NCI-H1105 (cell line): ENCODE measurements around the gene MRPS9.

Experiments
- DNase-seq: peaks from one replicate; lab custom pipeline; 2025; lab: John Stamatoyannopoulos, UW

MRPS9 gene

GRCh38 chr2:105078906-105079495 is 41.1 kb downstream of the MRPS9 start:
- DNase-seq: no peak

GRCh38 chr2:105080461-105080860 is 42.6 kb downstream of the MRPS9 start:
- no peak for DNase-seq

DNA sequence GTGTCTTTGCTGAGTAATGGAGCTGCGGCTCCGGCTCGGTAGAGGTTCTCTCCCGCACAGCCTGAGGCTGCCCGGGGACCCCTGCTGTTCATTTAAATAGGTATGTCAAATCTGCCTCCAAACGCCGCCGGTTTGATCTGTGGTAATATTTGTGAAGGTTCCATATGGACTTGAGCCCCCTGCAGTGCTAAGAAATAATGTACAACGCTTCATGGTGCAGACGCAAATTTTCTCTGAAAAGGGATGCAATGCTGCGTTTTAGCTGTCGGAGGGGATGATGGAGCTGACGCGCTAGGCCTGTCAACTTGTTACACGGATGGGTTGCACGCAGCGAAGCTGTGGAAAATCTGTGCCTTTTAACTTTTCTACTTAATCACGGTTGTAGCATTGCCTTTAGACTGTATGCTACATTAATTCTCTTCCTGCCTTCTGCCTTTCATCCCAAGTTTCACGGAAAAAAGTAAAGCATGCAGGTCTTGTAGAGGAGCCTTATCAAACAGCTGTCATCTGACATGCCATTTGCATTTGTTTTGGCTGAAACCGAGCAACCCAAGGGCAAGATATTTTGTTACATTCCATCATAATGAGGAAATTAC is 43.2 kb downstream of the MRPS9 start:
- DNase-seq: no peak

GRCh38 chr2:105082107-105082506 is 44.2 kb downstream of the MRPS9 start:
- DNase-seq: no peak

- DNase-seq: no peak
Observed at GRCh38 chr2:105085525-105085924, 47.7 kb downstream of the MRPS9 start.

DNA sequence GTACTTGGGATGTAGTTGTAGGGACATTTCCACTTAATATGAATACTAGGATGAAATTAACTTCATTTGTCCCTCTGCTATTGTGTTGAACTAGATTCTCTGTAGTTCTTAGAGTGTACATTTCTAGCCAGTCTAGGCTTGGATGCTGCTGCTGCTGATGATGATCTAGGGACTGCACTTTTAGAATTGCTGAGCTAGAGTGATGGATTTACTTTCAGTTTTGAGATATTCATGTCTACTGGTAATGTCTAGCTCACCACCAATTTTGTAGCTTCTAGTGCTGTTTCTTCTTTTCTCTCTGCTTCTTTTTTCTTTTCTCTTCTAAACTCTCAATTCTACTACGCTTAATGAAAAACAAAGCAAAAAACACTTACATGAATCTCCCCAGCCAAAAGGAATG is 49.4 kb downstream of the MRPS9 start:
- DNase-seq: no peak

- no peak for DNase-seq
Observed at GRCh38 chr2:105090091-105090490, 52.2 kb downstream of the MRPS9 start.

GRCh38 chr2:105092797-105093196 is 54.9 kb downstream of the MRPS9 start:
- DNase-seq: no peak

DNA sequence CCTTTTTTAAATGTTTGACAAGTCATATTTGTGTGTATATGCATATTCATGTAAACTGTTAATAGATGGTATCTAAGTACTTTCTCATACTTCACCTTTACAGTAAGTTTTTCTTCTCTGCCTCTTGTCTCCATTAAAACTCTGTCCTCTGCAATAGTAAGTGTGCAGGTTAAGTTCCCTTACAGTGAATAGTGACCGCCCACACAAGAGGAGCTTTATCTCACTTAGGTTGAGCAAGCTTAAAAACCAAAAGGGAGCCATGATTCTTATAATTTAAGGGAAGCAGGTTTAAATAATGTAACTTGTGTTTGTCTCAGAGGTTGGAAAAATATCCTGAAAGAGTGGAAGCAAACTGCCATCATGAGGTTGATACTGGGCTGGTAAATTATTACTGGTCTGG is 61.3 kb downstream of the MRPS9 start:
- no peak for DNase-seq

DNA sequence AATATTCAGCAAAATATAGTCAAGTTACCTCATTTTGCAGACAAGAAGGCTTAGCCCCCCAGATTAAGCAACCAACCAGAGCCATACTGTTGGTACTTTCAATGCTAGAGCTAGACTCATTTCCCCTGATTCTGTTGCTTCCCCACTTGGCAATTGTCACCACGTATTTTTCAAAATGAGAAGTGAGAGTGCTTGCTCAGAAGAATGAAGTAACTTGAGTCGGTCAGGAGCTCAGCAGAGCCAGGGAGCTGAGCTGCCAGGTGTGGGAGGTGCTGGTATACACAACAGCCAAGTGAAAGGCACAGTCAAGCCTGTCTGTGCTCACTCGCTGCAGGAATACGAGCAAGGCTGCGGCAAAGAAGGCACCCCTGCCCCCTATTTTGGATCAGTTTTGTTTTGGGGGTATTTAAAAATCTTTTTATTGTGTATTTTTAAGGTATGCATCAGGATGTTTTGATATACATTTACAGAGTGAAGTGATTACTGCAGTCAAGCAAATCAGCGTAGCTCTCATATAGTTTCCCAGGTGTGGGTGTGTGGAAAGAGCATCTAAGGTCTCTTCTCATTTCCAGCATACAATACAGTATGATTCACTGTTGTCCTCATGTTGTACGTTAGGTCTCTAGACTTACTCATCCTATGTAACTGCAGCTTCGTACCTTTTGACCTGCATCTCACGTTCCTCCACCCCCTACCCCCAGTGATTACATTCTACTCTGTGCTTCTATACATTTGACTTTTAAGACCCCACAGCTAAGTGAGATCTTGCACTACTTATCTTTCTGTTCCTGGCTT is 62.4 kb downstream of the MRPS9 start:
- DNase-seq: no peak

GRCh38 chr2:105102001-105102400 is 64.1 kb downstream of the MRPS9 start:
- DNase-seq: no peak

DNA sequence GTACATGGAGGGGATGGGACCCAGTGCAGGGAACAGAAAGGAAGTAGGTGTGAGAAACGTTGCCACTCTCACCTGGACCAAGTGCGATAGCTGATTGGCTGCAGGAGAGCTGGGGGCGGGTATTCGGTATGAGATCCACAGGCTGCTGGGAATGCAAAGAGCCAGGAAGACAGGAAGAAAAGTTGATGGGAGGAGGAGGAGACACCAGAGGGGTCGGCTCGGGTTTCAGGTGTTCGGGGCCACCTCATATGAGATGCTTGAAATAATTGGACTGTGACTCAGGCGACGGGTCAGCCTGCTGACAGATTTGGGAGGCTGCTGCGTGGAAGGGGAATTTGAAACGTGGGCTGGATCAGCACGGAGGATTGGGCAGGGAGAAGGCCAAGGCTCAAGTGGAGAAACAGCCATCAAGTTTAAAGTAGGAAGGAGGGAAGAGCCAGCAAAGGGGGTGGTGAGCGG is 65.1 kb downstream of the MRPS9 start:
- DNase-seq: no peak

DNA sequence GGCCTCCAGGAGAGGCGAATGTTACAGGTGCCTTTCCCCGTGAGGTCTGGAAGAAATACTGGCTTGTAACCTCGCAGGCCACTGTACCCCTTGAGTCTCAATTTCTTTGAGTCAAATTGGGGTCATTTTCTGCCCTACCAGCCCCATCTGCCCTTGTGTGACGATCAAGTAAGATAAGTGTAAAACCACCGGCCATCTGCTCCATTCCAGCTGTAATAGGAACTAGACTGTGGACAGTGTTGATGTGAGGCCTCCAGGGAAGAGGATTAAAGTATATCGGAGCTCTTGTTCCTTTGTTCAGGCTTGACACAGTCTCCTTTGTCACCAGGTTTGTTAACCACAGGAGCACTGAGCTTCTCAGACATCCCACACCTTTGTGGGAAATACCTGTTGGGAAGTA is 65.6 kb downstream of the MRPS9 start:
- DNase-seq: no peak

DNA sequence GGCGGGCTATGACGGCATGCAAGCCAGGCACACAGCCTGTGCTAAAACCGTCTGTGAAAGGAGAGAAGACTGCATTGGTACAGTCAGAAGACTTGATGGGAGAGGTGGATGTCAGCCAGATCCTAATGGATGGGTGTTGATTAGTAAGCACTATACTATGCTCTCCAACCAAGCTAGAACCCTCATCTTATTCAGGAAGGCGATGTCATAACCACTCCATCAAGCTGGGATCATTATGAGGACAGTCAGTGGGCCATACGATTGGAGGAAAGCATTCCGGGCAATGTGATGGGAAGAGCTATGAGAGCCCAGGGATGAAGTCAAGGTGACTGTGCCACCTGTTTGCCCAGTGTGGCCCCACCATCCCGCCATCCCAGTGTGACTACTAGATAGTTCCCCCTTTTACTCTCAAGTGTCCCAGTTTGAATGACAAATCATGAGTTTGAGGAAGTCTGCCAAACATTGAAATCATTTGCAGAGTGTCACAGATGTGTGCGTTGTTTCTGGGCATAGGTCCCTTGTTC is 66.4 kb downstream of the MRPS9 start:
- no peak for DNase-seq

DNA sequence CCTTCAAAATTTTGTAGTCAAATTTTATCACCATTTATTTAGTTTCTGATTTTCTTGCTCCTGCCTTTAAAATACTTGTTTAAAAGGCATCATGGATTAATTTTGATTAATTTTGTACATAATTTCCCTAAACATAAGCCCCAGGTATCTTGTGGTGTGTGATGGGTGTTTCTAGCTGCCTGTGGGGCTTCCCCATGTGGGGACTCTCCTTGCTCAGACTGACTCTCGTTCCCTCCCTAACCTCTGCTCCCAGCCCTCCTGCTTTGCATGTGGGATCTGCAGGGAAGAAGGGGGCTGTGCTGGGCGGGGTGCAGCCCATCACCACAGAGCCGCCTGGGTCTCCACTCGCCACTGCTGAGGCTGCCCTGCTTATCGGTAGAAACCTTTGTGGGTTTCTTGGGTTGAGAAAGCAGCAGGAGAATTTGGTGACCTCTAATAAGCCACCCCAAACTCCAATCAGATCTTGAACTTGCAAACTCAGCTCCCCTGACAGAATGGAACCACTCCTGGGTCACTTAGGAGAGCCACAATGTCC is 72.5 kb downstream of the MRPS9 start:
- DNase-seq: no peak

DNA sequence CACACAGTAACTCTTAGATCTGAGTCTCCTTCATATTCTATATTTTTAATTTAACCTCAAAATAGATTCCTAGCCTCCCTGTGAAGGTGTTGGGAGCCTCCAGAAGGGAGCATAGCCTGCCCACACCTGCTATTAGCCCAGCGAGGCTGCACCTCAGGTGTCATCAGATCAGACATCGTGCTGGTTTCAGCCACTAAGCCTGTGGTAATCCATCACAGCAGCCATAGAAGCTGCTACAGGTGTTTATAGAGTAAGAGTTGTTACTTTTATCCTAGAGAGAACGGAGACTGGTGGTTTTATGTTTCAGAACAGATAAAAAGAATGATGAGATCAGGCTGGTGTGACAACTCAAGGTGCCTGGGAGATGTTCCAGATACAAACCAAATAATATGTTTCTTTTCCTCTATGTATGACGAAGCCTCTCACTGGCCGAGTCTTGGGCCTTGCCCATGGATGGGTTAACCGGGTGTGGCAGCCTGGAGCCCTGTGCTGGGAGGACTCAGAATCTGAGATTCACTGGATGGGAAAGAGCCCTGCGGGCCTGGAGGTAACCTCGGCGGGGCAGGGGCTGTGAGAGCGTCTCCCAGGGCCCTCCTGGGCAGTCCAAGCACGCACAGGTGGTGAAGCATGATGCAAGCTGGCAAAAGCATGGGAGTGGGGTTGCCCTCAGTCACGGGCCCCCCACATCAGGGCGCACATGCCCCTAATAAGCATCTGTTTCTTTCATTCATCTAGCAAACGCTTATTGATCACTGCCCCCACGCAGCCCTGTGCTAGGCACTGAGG is 73.7 kb downstream of the MRPS9 start:
- no peak for DNase-seq

DNA sequence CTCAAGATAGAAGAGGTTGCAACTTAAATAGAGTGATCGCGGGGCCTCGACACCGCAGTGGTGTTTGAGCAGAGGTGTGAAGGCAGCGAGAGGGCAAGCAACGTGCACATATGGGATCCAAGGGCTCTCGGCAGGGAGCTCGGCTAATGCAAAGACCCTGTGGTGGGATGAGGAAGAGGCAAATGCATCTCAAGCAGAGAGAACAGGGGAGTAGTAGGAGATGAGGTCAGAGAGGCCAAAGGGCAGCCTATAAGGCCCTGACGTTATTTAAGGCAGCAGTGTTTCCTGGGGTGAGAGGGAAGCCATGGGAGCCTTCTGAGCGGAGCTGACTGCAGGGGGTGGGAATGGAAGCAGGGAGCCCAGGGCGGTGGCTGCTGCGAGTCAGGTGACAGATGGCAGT is 74.5 kb downstream of the MRPS9 start:
- DNase-seq: no peak

DNA sequence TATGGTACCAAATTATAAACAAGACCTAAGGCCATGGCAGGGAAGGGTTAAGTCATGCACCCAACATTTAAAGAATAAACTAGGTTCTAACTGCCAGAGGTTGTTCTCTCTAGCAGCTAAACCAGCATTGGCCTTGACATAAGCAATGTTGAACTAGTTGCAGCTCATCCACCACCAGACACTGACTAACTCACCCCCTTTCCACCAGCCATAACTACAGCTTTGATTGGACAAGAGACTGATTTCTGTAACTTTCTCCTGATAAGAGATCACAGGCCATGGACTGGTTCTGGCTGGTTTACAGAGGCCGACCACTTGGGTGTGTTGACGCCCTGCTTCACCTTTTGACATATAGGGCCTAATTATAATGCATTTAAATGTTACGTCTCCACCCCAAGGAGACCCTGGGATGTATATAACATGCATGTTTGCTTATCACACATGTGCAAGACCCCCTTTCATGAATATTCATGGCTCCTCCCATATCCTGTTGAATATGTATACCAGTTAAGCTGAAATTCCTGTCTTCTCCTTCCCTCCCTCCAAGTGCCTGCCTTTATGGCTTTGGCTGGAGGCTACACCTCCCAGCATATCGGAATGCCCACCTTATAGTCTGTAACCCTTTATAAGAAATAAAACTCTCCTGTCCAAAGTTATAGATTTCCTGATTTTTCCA is 75.9 kb downstream of the MRPS9 start:
- DNase-seq: no peak

GRCh38 chr2:105114551-105114950 is 76.7 kb downstream of the MRPS9 start:
- no peak for DNase-seq

DNA sequence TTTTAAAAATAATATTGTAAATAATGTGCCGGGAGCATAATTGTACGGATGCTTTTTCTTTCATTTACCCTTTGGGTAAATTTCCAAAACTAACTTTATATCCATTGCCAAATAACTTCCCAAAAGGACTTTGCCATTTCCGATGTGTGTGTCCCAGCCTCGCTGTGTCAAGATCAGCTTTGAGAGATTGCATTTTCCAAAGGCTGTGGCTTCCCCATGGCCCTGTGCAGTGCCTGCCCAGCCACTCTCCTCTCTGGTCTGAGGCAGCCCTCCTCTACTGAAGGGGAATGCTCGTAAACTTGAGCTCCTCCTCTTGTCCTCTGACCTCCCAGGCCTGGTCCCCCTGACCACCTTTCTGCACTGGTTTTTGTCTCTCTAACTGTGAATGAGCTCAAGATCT is 78.5 kb downstream of the MRPS9 start:
- DNase-seq: no peak

DNA sequence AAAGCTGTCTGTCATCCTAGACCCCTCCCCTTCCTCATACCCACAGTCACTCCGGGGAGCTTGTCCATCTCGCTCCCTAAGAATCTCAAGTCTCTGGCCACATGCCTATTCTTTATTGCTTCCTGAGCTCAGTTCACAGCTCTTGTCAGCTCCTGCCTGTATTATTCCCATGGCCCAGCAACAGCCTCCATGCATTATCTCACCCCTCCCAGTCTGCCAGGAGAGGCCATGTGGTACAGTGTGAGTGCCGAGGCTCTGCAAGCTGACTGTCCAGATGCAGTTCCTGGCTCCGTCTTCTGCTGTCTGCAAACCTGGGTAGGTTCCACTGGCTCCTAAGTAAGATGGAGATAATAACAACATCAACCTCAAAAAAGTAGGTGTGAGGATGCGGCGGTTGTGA is 79.7 kb downstream of the MRPS9 start:
- DNase-seq: no peak

GRCh38 chr2:105118960-105119359 is 81.1 kb downstream of the MRPS9 start:
- DNase-seq: no peak
